H9 (cell line): ENCODE results near the gene MORN1. TPM values are rescaled to one million over a fixed set of nuclear protein-coding genes. Genes with fewer than 3 reads are reported as not detected.

Experiments
- DNase-seq: peaks from one replicate; pipeline ENCODE4 v3.0.0-alpha.2; 2017
- H2AFZ ChIP-seq: one replicate; pipeline ENCODE4 v1.6.1; 2013; ENCODE audit warnings: mild to moderate bottlenecking, low read length, control low read depth, moderate library complexity
- H2AK5ac ChIP-seq: 2 replicates; pipeline ENCODE4 v1.6.1; 2013; ENCODE audit warnings: low read length, control low read depth, mixed read lengths; ENCODE audit not compliant: insufficient read length
- H2BK120ac ChIP-seq: one replicate; pipeline ENCODE4 v1.6.1; 2013; ENCODE audit warnings: low read depth, mild to moderate bottlenecking, low read length, control low read depth, inconsistent platforms; ENCODE audit not compliant: poor library complexity, severe bottlenecking
- H2BK12ac ChIP-seq: 2 replicates; pipeline ENCODE4 v1.6.1; 2013; ENCODE audit warnings: low read length, control low read depth, mixed read lengths, low read depth; ENCODE audit not compliant: insufficient read length
- H2BK15ac ChIP-seq: 2 replicates; pipeline ENCODE4 v1.6.1; 2013; ENCODE audit warnings: low read depth, low read length, control low read depth
- H2BK20ac ChIP-seq: one replicate; pipeline ENCODE4 v1.6.1; 2013; ENCODE audit warnings: low read depth, mild to moderate bottlenecking, low read length, control low read depth, inconsistent platforms; ENCODE audit not compliant: poor library complexity, severe bottlenecking
- H2BK5ac ChIP-seq: 2 replicates; pipeline ENCODE4 v1.6.1; 2013; ENCODE audit warnings: low read length, control low read depth, mixed read lengths; ENCODE audit not compliant: insufficient read length
- H3K14ac ChIP-seq: 2 replicates; pipeline ENCODE4 v1.6.1; 2013; ENCODE audit warnings: low read length, control low read depth; ENCODE audit not compliant: insufficient read depth
- H3K18ac ChIP-seq: 2 replicates; pipeline ENCODE4 v1.6.1; 2013; ENCODE audit warnings: low read depth, mild to moderate bottlenecking, mixed read lengths, low read length, control low read depth; ENCODE audit not compliant: insufficient read length
- H3K23ac ChIP-seq: 2 replicates; pipeline ENCODE4 v1.6.1; 2013; ENCODE audit warnings: low read length, control low read depth, mixed read lengths, low read depth; ENCODE audit not compliant: insufficient read length
- H3K23me2 ChIP-seq: 2 replicates; pipeline ENCODE4 v1.6.1; 2013; ENCODE audit warnings: low read depth, mild to moderate bottlenecking, mixed read lengths, low read length, control low read depth; ENCODE audit not compliant: insufficient read length, poor library complexity, severe bottlenecking
- H3K27ac ChIP-seq: 2 replicates; pipeline ENCODE4 v1.5.1; 2013; ENCODE audit warnings: low read length, control low read depth, mixed read lengths, low read depth; ENCODE audit not compliant: insufficient read length
- H3K27me3 ChIP-seq: 2 replicates; pipeline ENCODE4 v1.6.1; 2013; ENCODE audit warnings: low read length, control low read depth, inconsistent platforms; ENCODE audit not compliant: insufficient read depth
- H3K4ac ChIP-seq: 2 replicates; pipeline ENCODE4 v1.6.1; 2013; ENCODE audit warnings: low read depth, mild to moderate bottlenecking, control low read depth, inconsistent platforms, low read length, moderate library complexity
- H3K4me1 ChIP-seq: 2 replicates; pipeline ENCODE4 v1.6.1; 2013; ENCODE audit warnings: low read length, control low read depth, inconsistent platforms; ENCODE audit not compliant: insufficient read depth
- H3K4me2 ChIP-seq: 2 replicates; pipeline ENCODE4 v1.6.1; 2013; ENCODE audit warnings: low read length, control low read depth, mixed read lengths; ENCODE audit not compliant: insufficient read length, insufficient read depth
- H3K56ac ChIP-seq: 2 replicates; pipeline ENCODE4 v1.6.1; 2013; ENCODE audit warnings: low read depth, mild to moderate bottlenecking, mixed read lengths, low read length, control low read depth; ENCODE audit not compliant: insufficient read length
- H3K79me1 ChIP-seq: 2 replicates; pipeline ENCODE4 v1.6.1; 2013; ENCODE audit warnings: low read depth, mild to moderate bottlenecking, moderate library complexity, low read length, control low read depth, inconsistent platforms; ENCODE audit not compliant: insufficient read depth, poor library complexity, severe bottlenecking
- H3K79me2 ChIP-seq: 2 replicates; pipeline ENCODE4 v1.6.1; 2013; ENCODE audit warnings: low read length, control low read depth, inconsistent platforms; ENCODE audit not compliant: insufficient read depth
- H3K9ac ChIP-seq: 2 replicates; pipeline ENCODE4 v1.6.1; 2013; ENCODE audit warnings: low read length, control low read depth, mixed read lengths; ENCODE audit not compliant: insufficient read length; ENCODE audit errors: extremely low read depth
- H3K9me3 ChIP-seq: one replicate; pipeline ENCODE4 v1.6.1; 2013; ENCODE audit warnings: low read depth, low read length, inconsistent platforms; ENCODE audit not compliant: control insufficient read depth
- H3T11ph ChIP-seq: one replicate; pipeline ENCODE4 v1.6.1; 2013; ENCODE audit warnings: mild to moderate bottlenecking, low read length, control low read depth, inconsistent platforms
- H4K20me1 ChIP-seq: one replicate; pipeline ENCODE4 v1.6.1; 2013; ENCODE audit not compliant: control insufficient read depth, insufficient read length, insufficient read depth
- H4K5ac ChIP-seq: 2 replicates; pipeline ENCODE4 v1.6.1; 2013; ENCODE audit warnings: low read depth, mild to moderate bottlenecking, mixed read lengths, low read length, control low read depth; ENCODE audit not compliant: insufficient read length
- H4K8ac ChIP-seq: replicated peaks from 2 replicates; pipeline ENCODE4 v1.6.1; 2013; ENCODE audit warnings: low read length, control low read depth, mixed read lengths, low read depth; ENCODE audit not compliant: insufficient read length
- H4K91ac ChIP-seq: 2 replicates; pipeline ENCODE4 v1.6.1; 2013; ENCODE audit warnings: low read depth, mild to moderate bottlenecking, moderate library complexity, mixed read lengths, low read length, control low read depth; ENCODE audit not compliant: insufficient read length
- H3K27ac Mint-ChIP-seq, 3 experiments: 2 replicates in 2 of 3; 3 replicates in 1 of 3; pipeline ENCODE4 v1.8.0; 2020 to 2021; ENCODE audit warnings: mixed read lengths in 3 of 3, mild to moderate bottlenecking in 1 of 3, moderate library complexity in 1 of 3
- H3K27me3 Mint-ChIP-seq: 2 replicates; pipeline ENCODE4 v1.8.0; 2021; ENCODE audit warnings: low read depth, mild to moderate bottlenecking, moderate library complexity, mixed read lengths
- H3K36me3 Mint-ChIP-seq, 3 experiments: 2 replicates in 2 of 3; 3 replicates in 1 of 3; pipeline ENCODE4 v1.8.0; 2020 to 2021; ENCODE audit warnings: low read depth in 3 of 3, mixed read lengths in 3 of 3; ENCODE audit not compliant: insufficient read depth in 1 of 3
- H3K4me1 Mint-ChIP-seq, 2 experiments: 2 replicates each; pipeline ENCODE4 v1.8.0; 2020; ENCODE audit warnings: mixed read lengths in 2 of 2
- H3K4me3 Mint-ChIP-seq, 2 experiments: 2 replicates in 1 of 2; 3 replicates in 1 of 2; pipeline ENCODE4 v1.8.0; 2020 to 2021; ENCODE audit warnings: mild to moderate bottlenecking in 2 of 2, mixed read lengths in 2 of 2, moderate library complexity in 1 of 2
- H3K9me3 Mint-ChIP-seq, 2 experiments: 2 replicates in 1 of 2; 3 replicates in 1 of 2; pipeline ENCODE4 v1.8.0; 2020; ENCODE audit warnings: mild to moderate bottlenecking in 2 of 2, mixed read lengths in 2 of 2, moderate library complexity in 1 of 2
- CTCF ChIP-seq: fragments of 200-600 bp; sonication (generic); conservative IDR thresholded peaks from 3 replicates; pipeline ENCODE4 v1.8.0; 2021; ENCODE audit warnings: antibody characterized with exemption, mild to moderate bottlenecking
- WGBS: extraction: QIAGEN DNeasy Blood & Tissue Kit; methylation state at CpG from one replicate; pipeline ENCODE4 v1.1.7; 2013; ENCODE audit warnings: missing lambda C conversion rate, low lambda C conversion rate, mixed read lengths; ENCODE audit not compliant: insufficient read length; ENCODE audit errors: extremely low coverage; 5-methylcytosine and 5-hydroxymethylcytosine counted together
- total RNA-seq: library from RNA; stranded (reverse); gene quantifications from 2 replicates; pipeline ENCODE4 v1.2.1, GENCODE V29; 2021

Gene MORN1
- total RNA-seq, 1 experiment from 2014 or later, result 12.7 TPM

- Histone ChIP-seq H3K4me2 (no peak overlapping the region), H2BK5ac (no peak overlapping the region), H3K23me2 (no peaks in the 10 kb centered on the region), H4K20me1 (no peaks in the 10 kb centered on the region), H3K23ac (no peak overlapping the region), H3K9me3 (no peaks in the 10 kb centered on the region), H3K27me3 (no peaks in the 10 kb centered on the region), H4K91ac (no peak overlapping the region), H3K27ac (no peak overlapping the region), H3T11ph (no peak overlapping the region), H2AFZ (no peak overlapping the region), H3K18ac (no peak overlapping the region), H2BK120ac (no peak overlapping the region), H3K9ac (no peak overlapping the region), H2AK5ac (no peak overlapping the region), H3K14ac (peak overlapping the region; percentile 42; the same call in 1 of the 2 replicates), H2BK15ac (no peak overlapping the region), H3K4me1 (no peaks in the 10 kb centered on the region), H2BK20ac (no peak overlapping the region), H3K79me2 (no peaks in the 10 kb centered on the region), H3K4ac (no peak overlapping the region), H3K56ac (no peak overlapping the region), H4K8ac (no peak overlapping the region), H2BK12ac (no peak overlapping the region), H4K5ac (no peak overlapping the region), H3K79me1 (no peaks in the 10 kb centered on the region)
- Mint-ChIP-seq H3K9me3 (peaks cover 21 to 28% of the 10 kb centered on the region in 2 experiments), H3K36me3 (no peaks in the 10 kb centered on the region; a peak in 1 of 7 replicates), H3K27me3 (peaks cover 39% of the 10 kb centered on the region), H3K4me3 (no peak overlapping the region), H3K4me1 (0 out of 4 replicates have a peak, but pooled peaks cover 0 to 4% of the 10 kb centered on the region in 2 experiments), H3K27ac (no peak overlapping the region)
- TF ChIP-seq CTCF, result no peak
- WGBS, result no CpG with 5 or more reads among the region's 18 CpGs
- DNase-seq, result no peak
Observed at GRCh38 chr1:2427051-2427450, 35.7 kb upstream of the MORN1 start.
